Aorta (tissue), 5 donors: ENCODE measurements around the gene FPGS. TPM values are rescaled to one million over a fixed set of nuclear protein-coding genes. Genes with fewer than 3 reads are reported as not detected.
"Not testable (repeated sequence)": the region's sequence is repeated elsewhere in the genome, so short reads cannot be mapped to it uniquely, and the experiment has no call there.

Source experiments
- ATAC-seq: fragments of 200-7000 bp; cut with Tn5 transposase; one replicate; pipeline ENCODE4 v1.9.1; 2022; ENCODE audit warnings: moderate library complexity; ENCODE audit not compliant: low FRiP score
- DNase-seq, 2 donors: peaks; one replicate each; pipeline ENCODE4 v3.0.0-alpha.2; 2020
- H3K27ac ChIP-seq, 2 donors: one replicate each; pipeline ENCODE4 v1.5.1; 2013; ENCODE audit warnings: low read length in 2 of 2, mild to moderate bottlenecking in 2 of 2, moderate library complexity in 2 of 2, control low read depth in 1 of 2, inconsistent platforms in 1 of 2, low read depth in 1 of 2
- H3K27me3 ChIP-seq, 2 donors: one replicate each; pipeline ENCODE4 v1.6.1; 2013; ENCODE audit warnings: control low read depth in 1 of 2, low read length in 1 of 2, mild to moderate bottlenecking in 1 of 2, moderate library complexity in 1 of 2; ENCODE audit not compliant: insufficient read depth in 2 of 2, control insufficient read depth in 1 of 2
- H3K36me3 ChIP-seq, 2 donors: one replicate each; pipeline ENCODE4 v1.6.1; 2013; ENCODE audit warnings: control low read depth in 1 of 2, low read length in 1 of 2, mild to moderate bottlenecking in 1 of 2; ENCODE audit not compliant: insufficient read depth in 2 of 2, control insufficient read depth in 1 of 2
- H3K4me1 ChIP-seq, 2 donors: one replicate each; pipeline ENCODE4 v1.6.1; 2013; ENCODE audit warnings: low read length in 2 of 2, control low read depth in 1 of 2, mild to moderate bottlenecking in 1 of 2, moderate library complexity in 1 of 2; ENCODE audit not compliant: insufficient read depth in 2 of 2, control insufficient read depth in 1 of 2
- H3K4me3 ChIP-seq, 2 donors: one replicate each; pipeline ENCODE4 v1.5.1; 2013; ENCODE audit warnings: low read length in 2 of 2, control low read depth in 1 of 2, mild to moderate bottlenecking in 1 of 2
- H3K9me3 ChIP-seq: one replicate; pipeline ENCODE4 v1.6.1; 2013; ENCODE audit warnings: mild to moderate bottlenecking, low read length; ENCODE audit not compliant: control insufficient read depth
- WGBS, 2 donors: extraction: QIAGEN DNeasy Blood & Tissue Kit; methylation state at CpG; one replicate each; pipeline ENCODE4 v1.1.7; 2013; 5-methylcytosine and 5-hydroxymethylcytosine counted together
- intact Hi-C, 2 donors: fragments of 100-400 bp; cut with DNase I; formaldehyde crosslinking; loops; one replicate each; pipeline versions ENCODE4 v1.14.2 to v1.15.0; 2022
- long read RNA-seq, 2 donors: library from polyadenylated mRNA; unstranded; transcript quantifications; one replicate each; pipeline ENCODE4 v2.0.0, GENCODE V29; 2020 to 2021
- polyA plus RNA-seq, 2 donors: library from polyadenylated mRNA; stranded (reverse); fragments of 200-250 nt; gene quantifications; one replicate each; pipeline ENCODE4 v1.2.3, GENCODE V29; 2013
- total RNA-seq, 2 donors: library from RNA; stranded (reverse); fragmentation: NEBNext Ultra II Directional; extraction: Animal tissue kit (Norgen Biotek cat#: 25700); gene quantifications; one replicate each; pipeline ENCODE4 v1.2.1, GENCODE V29; 2021
- donor health status: healthy with polysubstance abuse.
- donor health status: Bipolar disorder and iron deficiency.
- donor health status: DM: no; HTN: no; CAD: no.
- donor health status: DM: no; HTN: no; CAD: no.
- donor health status: DM: yes; HTN: yes; CAD: no.

Gene FPGS, protein sequence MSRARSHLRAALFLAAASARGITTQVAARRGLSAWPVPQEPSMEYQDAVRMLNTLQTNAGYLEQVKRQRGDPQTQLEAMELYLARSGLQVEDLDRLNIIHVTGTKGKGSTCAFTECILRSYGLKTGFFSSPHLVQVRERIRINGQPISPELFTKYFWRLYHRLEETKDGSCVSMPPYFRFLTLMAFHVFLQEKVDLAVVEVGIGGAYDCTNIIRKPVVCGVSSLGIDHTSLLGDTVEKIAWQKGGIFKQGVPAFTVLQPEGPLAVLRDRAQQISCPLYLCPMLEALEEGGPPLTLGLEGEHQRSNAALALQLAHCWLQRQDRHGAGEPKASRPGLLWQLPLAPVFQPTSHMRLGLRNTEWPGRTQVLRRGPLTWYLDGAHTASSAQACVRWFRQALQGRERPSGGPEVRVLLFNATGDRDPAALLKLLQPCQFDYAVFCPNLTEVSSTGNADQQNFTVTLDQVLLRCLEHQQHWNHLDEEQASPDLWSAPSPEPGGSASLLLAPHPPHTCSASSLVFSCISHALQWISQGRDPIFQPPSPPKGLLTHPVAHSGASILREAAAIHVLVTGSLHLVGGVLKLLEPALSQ
- total RNA-seq (10 to 100 TPM; 61.9 to 77.7 TPM), polyA plus RNA-seq (100 to 1,000 TPM in 1 of 2 donors, 10 to 100 TPM in 1; 15.2 to 116 TPM)
- long read RNA-seq, donor 1, transcript FPGS-201 (15 exons, 2,278 nt), result minor isoform, 46 of 368 reads
- long read RNA-seq, donor 1, transcript FPGS-203 (15 exons, 2,279 nt), result major isoform, 167 of 368 reads
- long read RNA-seq, donor 1, partial matches to known transcripts, result 33 of 368 reads
- long read RNA-seq, donor 1, other reads (novel, unspliced or antisense), result 113 of 368 reads
- long read RNA-seq, donor 2, transcript FPGS-203 (15 exons, 2,279 nt), result major isoform, 19 of 49 reads
- long read RNA-seq, donor 2, transcript FPGS-201 (15 exons, 2,278 nt), result minor isoform, 6 of 49 reads
- long read RNA-seq, donor 2, partial matches to known transcripts, result 8 of 49 reads
- long read RNA-seq, donor 2, other reads (novel, unspliced or antisense), result 10 of 49 reads

DNA sequence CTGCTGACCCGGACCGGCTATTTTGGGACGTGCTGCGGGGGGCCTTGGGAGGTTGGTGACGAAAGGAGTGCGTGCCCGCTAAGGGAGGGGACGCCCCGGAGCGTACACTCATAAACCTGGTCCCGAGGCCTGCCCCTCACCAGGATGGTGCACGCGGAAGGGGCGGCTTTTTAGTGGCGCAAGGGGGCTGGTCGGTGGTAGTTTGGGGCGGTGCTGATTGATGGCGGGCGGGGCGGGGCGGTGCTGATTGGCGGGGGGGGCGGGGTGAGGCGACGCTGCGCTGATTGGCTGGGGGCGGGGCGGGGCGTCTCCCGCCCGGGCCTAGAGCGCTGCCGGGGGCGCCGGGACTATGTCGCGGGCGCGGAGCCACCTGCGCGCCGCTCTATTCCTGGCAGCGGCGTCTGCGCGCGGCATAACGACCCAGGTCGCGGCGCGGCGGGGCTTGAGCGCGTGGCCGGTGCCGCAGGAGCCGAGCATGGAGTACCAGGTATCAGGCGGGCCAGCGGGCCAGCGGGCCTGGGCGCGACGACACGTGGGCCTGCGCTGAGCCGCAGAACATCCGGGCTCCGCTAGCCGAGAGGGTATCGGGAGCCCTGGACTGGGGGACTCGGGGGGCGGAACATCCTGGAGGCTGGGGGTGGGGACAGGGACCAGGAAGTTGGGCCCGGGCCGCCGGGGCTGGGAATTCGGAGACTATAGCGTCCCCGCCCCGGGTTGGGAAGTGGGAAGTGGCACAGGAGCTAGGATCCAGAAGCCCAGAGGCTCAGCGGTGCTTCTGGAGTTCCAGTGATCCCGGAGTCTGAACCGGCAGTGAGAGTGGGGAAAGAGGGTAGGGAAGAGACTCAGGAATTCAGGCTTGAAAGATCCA lies at the start of gene FPGS:
Gene FPGS, plus strand, starts transcription at position 307 of the 868 bp plus-strand sequence. Its CDS starts 43 bp downstream, at position 350.
- DNase-seq (peak; percentile 95 to 96), ATAC-seq (peak; percentile 94)
- Histone ChIP-seq H3K4me1 (no peaks in the 10 kb centered on the region), H3K27me3 (no peaks in the 10 kb centered on the region), H3K4me3 (peak within 1 kb of the TSS; percentile 50 to 71), H3K9me3 (no peaks in the 10 kb centered on the region), H3K36me3 (peaks cover 0 to 1% of the 10 kb centered on the region in 2 donors), H3K27ac (peak within 1 kb of the TSS; percentile 81 to 87)
- intact Hi-C loops, result loop anchor here (5.0 to 10.0 kb wide), 2 partner anchors 64 to 72 kb away; partner anchors contain the start of gene AK1 (in 1 of the 2)
- WGBS, 2 donors, result 0 to 1% methylated on average over 61 to 83 of the region's 83 CpGs

DNA sequence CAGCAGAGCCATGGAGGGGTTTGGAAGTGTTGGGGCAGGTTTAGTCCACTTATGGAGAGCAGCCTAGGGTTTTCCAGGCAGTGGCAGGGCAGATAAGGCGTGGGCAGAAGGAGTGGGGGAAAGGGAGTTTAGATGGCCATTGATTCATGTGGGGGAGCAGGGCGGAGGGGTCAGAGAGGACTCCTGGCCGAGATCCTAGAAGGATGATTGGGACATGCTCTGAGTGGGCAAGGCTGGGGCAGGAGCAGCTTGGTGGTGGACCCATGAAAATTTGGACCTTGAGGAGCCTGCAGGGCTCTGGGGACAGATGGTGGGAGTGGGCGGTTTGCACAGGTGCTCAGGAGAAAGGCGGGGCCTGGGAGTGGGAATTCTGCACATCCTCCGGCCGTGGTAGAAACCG lies 49.5 kb upstream of the FPGS start:
- 86 to 92% methylated on average over 8 of the region's 8 CpGs for WGBS, 2 donors
- ATAC-seq, result no peak

DNA sequence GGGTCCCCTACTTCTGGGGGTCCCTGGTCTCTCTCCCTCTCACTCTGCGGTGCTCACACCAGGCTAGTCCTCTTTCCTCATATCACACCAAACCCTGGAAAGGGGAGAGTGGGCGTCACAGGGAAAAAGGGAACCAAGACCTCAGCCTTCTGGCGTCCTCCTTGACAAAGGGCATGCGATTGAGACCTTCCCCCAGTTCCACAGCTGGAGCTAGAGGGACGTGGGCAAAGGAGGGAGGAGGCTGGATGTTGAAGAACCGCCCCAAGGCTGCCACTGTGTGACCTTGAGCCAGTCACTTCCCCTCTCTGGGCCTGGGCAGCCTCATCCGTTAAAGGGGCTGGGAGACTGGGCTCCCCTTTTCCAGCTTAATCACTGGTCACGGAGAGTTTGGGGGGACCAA lies 49.1 kb upstream of the FPGS start:
- H3K27me3 ChIP-seq, result no peaks in the 10 kb centered on the region
- H3K4me1 ChIP-seq, result no peaks in the 10 kb centered on the region
- no peak overlapping the region for H3K4me3 ChIP-seq
- no peaks in the 10 kb centered on the region for H3K36me3 ChIP-seq
- 80 to 81% methylated on average over 7 to 8 of the region's 8 CpGs for WGBS, 2 donors
- intact Hi-C loops, result no loop called here
- H3K9me3 ChIP-seq, result no peaks in the 10 kb centered on the region
- DNase-seq, result no peak
- H3K27ac ChIP-seq, result no peak overlapping the region
- ATAC-seq, result no peak

More for the DNA sequence above, 49.5 kb upstream of the FPGS start:
- H3K27ac ChIP-seq, result no peak overlapping the region
- H3K36me3 ChIP-seq, result no peaks in the 10 kb centered on the region
- no peaks in the 10 kb centered on the region for H3K9me3 ChIP-seq
- no peak overlapping the region for H3K4me3 ChIP-seq
- H3K4me1 ChIP-seq, result no peaks in the 10 kb centered on the region
- no peak for DNase-seq
- intact Hi-C loops, result no loop called here
- no peaks in the 10 kb centered on the region for H3K27me3 ChIP-seq

DNA sequence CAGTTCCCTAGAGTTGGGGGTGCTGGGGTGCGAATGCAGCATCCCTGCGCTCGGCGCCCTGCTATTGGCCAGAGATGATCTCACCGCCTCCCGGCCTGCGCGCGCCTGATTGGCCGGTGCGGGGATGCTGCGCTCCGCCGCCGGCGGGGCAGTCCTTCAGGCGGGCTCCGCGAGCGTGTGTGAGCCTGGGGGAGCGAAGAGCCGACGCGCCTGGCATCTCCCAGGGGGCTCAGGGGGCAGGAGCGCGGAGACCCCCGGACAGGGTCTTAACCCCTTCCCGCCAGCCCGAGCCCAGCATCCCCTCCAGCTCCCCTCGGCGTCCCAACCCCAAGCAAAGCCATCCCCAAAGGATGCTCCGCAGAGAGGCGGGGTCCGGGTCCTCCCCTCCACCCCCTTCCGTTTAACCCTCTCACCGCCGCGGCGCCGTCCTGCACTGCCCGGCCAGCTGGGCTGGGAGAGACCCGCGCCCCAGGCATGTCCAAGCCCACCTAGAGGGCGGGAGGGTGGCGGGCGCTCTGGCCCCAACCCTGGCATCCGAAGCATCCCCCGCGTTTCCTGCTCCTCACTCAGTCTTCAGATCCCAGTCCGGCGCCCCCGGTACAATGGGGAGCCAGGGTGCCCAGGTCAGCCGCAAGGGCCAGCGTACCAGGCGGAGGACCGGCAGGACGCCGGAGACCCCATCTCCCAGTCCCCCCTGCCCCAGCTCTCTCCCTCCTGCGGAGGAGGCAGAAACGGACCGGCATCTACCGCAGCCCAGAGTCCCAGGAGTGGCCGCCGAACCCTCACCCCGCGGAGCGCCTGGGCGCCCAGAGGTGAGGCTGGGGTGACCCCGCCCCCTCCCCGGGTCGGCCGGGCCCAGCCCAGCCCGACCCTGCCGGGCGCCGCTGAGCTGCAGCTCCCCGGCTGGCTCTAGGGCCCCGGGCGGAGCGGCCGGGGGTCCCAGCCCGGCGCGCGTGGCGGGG lies 48.3 kb upstream of the FPGS start:
- ATAC-seq, result peak; percentile 9
- intact Hi-C loops, result no loop called here
- no peak overlapping the region for H3K27ac ChIP-seq
- no peak for DNase-seq
- H3K4me3 ChIP-seq, result no peak overlapping the region
- no peaks in the 10 kb centered on the region for H3K27me3 ChIP-seq
- H3K36me3 ChIP-seq, result no peaks in the 10 kb centered on the region
- WGBS, 2 donors, result 23 to 35% methylated on average over 46 to 86 of the region's 86 CpGs
- H3K4me1 ChIP-seq, result no peaks in the 10 kb centered on the region
- no peaks in the 10 kb centered on the region for H3K9me3 ChIP-seq

DNA sequence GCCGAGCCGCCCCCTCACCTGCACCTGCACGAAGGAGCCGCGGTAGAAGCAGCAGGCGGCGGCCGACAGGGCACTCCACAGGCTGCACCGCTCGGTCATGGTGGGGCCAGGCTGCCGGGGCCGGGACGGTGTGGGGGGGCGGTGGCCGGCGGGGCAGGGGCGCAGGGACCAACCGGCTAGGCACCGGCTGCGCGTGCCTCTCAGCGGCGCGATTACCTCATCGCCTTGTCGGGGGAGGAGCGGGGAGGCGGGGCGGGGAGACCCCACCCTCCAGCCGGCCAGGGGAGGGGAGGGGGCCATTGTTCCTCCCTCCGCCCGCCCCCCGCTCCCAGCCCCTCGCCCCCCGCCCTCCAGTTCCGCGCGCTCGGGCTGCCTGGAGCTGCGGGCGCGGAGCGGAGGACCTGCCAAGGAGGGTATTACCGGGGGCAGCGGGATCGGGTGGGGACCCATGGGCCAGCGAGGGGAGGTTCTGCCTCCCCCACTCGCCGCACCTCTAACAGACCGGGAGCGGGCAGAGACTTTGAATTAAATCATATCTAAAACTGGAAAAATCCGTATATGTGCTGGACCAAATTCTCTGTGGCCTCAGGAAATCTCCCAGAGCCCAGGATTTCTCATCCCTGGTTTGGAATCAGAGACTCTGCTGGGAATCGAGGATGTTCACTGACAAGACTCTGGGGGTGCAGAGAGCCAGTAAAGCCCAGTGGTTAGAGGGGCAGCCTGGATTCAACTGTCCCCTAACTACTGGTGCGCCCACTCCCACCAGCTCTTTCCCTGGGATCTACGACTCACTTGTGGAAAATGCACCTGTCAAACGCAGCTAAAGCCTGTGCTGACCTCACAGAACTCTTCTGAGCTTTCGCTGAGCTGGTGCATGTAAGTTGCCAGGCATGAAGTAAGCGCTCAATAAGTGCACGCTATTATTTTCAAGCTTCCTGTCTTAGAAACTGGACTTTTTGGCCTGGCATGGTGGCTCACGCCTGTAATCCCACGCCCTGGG lies 47.3 kb upstream of the FPGS start:
- Histone ChIP-seq H3K27ac (no peak overlapping the region), H3K27me3 (no peaks in the 10 kb centered on the region), H3K9me3 (no peaks in the 10 kb centered on the region), H3K4me3 (no peak overlapping the region), H3K36me3 (no peaks in the 10 kb centered on the region), H3K4me1 (no peaks in the 10 kb centered on the region)
- ATAC-seq, result peak; percentile 59
- whole genome bisulfite sequencing, 2 donors, result 17 to 19% methylated on average over 38 to 61 of the region's 61 CpGs
- DNase-seq, result no peak
- intact Hi-C loops, result no loop called here

DNA sequence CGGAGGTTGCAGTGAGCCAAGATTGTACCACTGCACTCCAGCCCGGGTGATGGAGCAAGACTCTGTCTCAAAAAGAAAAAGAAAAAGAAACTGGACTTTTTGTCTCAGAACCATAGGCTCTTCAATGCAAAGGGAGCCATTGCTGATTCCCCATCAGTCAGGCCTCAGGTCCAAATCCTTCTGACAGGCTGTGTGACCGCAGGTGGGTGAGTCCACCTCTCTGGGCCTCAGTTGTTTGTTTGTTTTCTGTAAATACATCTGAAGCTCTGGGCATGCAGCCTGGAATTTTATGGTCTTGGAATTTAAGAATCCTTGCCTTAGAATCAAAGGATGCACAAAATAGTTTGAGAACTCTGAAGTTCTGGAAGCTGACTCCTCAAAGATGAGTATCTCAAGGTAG lies 46.4 kb upstream of the FPGS start:
- intact Hi-C loops, result no loop called here
- H3K4me3 ChIP-seq, result no peak overlapping the region
- no peaks in the 10 kb centered on the region for H3K4me1 ChIP-seq
- H3K27ac ChIP-seq, result no peak overlapping the region
- H3K9me3 ChIP-seq, result no peaks in the 10 kb centered on the region
- H3K36me3 ChIP-seq, result no peaks in the 10 kb centered on the region
- DNase-seq (no peak), ATAC-seq (no peak)
- 92 to 98% methylated on average over 3 of the region's 3 CpGs for WGBS, 2 donors
- H3K27me3 ChIP-seq, result no peaks in the 10 kb centered on the region

DNA sequence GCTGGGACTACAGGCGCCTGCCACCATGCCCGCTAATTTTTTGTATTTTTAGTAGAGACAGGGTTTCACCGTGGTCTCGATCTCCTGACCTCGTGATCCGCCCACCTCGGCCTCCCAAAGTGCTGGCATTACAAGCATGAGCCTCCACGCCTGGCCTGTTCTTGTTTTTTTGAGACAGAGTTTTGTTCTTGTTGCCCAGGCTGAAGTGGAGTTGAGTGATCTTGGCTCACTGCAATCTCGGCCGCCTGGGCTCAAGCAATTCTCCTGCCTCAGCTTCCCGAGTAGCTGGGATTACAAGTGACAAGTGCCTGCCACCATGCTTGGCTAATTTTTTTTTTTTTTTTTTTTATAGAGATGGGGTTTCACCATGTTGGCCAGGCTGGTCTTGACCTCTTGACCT lies 45.9 kb upstream of the FPGS start:
- H3K4me1 ChIP-seq, H3K9me3 ChIP-seq, DNase-seq, H3K4me3 ChIP-seq, H3K36me3 ChIP-seq, H3K27me3 ChIP-seq, H3K27ac ChIP-seq, ATAC-seq, intact Hi-C loops: not testable (repeated sequence)
- 78 to 79% methylated on average over 11 of the region's 11 CpGs for WGBS, 2 donors
